HepG2 (cell line): ENCODE results near the gene TMEM87B. TPM values are rescaled to one million over a fixed set of nuclear protein-coding genes. Genes with fewer than 3 reads are reported as not detected.

Experiments used
- CCAR2 ChIP-seq: fragments of 200-400 bp; formaldehyde crosslinking; optimal IDR thresholded peaks from 2 replicates; pipeline ENCODE3; 2018; ENCODE audit warnings: low read depth, mild to moderate bottlenecking, low read length, moderate library complexity
- GATAD1 ChIP-seq: IDR thresholded peaks from 2 replicates; pipeline ENCODE4 v1.6.1; 2016; ENCODE audit warnings: missing genetic modification reagents, missing compliant biosample characterization
- HNRNPL ChIP-seq: fragments of 200-400 bp; formaldehyde crosslinking; IDR thresholded peaks from 2 replicates; pipeline ENCODE4 v1.6.1; 2017; ENCODE audit warnings: mild to moderate bottlenecking, low read depth, low read length
- HOXA7 ChIP-seq: sonication (generic); formaldehyde crosslinking; IDR thresholded peaks from 2 replicates; pipeline ENCODE4 v1.8.1; 2022; ENCODE audit warnings: mild to moderate bottlenecking, missing genetic modification reagents, moderate library complexity
- JUND ChIP-seq: sonication (generic); formaldehyde crosslinking; IDR thresholded peaks from 2 replicates; pipeline ENCODE4 v1.8.0; 2022; ENCODE audit warnings: mild to moderate bottlenecking, missing genetic modification reagents
- KDM5B ChIP-seq: sonication (generic); formaldehyde crosslinking; IDR thresholded peaks from 2 replicates; pipeline ENCODE4 v1.4.0; 2020; ENCODE audit warnings: missing genetic modification reagents, mild to moderate bottlenecking, borderline replicate concordance
- MATR3 ChIP-seq: sonication (generic); formaldehyde crosslinking; IDR thresholded peaks from 2 replicates; pipeline ENCODE4 v1.4.0; 2020; ENCODE audit warnings: missing genetic modification reagents
- NCOA2 ChIP-seq: sonication (generic); formaldehyde crosslinking; IDR thresholded peaks from 2 replicates; pipeline ENCODE4 v1.8.0; 2022; ENCODE audit warnings: inconsistent platforms
- POLR2AphosphoS5 ChIP-seq: IDR thresholded peaks from 2 replicates; pipeline ENCODE4 v1.6.1; 2012; ENCODE audit warnings: low read depth, low read length
- RELA ChIP-seq: sonication (generic); formaldehyde crosslinking; IDR thresholded peaks from 2 replicates; pipeline ENCODE4 v1.4.0; 2020; ENCODE audit warnings: missing genetic modification reagents
- REPIN1 ChIP-seq: sonication (generic); formaldehyde crosslinking; IDR thresholded peaks from 2 replicates; pipeline ENCODE4 v1.8.0; 2022; ENCODE audit warnings: missing genetic modification reagents, low read depth, mild to moderate bottlenecking, borderline replicate concordance
- RFXANK ChIP-seq: IDR thresholded peaks from 2 replicates; pipeline ENCODE4 v1.6.1; 2016
- SSRP1 ChIP-seq: IDR thresholded peaks from 2 replicates; pipeline ENCODE4 v1.6.1; 2016; ENCODE audit warnings: control low read depth
- TRAFD1 ChIP-seq: sonication (generic); formaldehyde crosslinking; IDR thresholded peaks from 2 replicates; pipeline ENCODE4 v1.5.1; 2020; ENCODE audit warnings: missing genetic modification reagents, mild to moderate bottlenecking, borderline replicate concordance
- ZNF10 ChIP-seq: sonication (generic); formaldehyde crosslinking; IDR thresholded peaks from 2 replicates; pipeline ENCODE4 v1.4.0; 2020; ENCODE audit warnings: mild to moderate bottlenecking, low read depth, missing genetic modification reagents, borderline replicate concordance
- ZNF576 ChIP-seq: sonication (generic); formaldehyde crosslinking; IDR thresholded peaks from 2 replicates; pipeline ENCODE4 v1.4.0; 2020; ENCODE audit warnings: mild to moderate bottlenecking, missing genetic modification reagents
- ZNF577 ChIP-seq: sonication (generic); formaldehyde crosslinking; IDR thresholded peaks from 2 replicates; pipeline ENCODE4 v1.4.0; 2020; ENCODE audit warnings: mild to moderate bottlenecking, low read depth, missing genetic modification reagents, borderline replicate concordance
- ZNF598 ChIP-seq: sonication (generic); formaldehyde crosslinking; IDR thresholded peaks from 2 replicates; pipeline ENCODE4 v1.5.1; 2020; ENCODE audit warnings: mild to moderate bottlenecking, missing genetic modification reagents, borderline replicate concordance
- ZNF605 ChIP-seq: sonication (generic); formaldehyde crosslinking; IDR thresholded peaks from 2 replicates; pipeline ENCODE4 v1.8.0; 2022; ENCODE audit warnings: mild to moderate bottlenecking, missing genetic modification reagents
- ZNF674 ChIP-seq: sonication (generic); formaldehyde crosslinking; IDR thresholded peaks from 2 replicates; pipeline ENCODE4 v1.5.0; 2020; ENCODE audit warnings: low read depth, mild to moderate bottlenecking, missing genetic modification reagents
- polyA plus RNA-seq, 8 experiments: library from polyadenylated mRNA; depleted of rRNA in 3 of 8; stranded (reverse) in 7 of 8; unstranded in 1 of 8; fragments of >200 nt; fragmentation: Illumina TruSeq in 4 of 8; extraction: Trizol in 4 of 8; gene quantifications; 2 replicates each; pipeline versions ENCODE4 v1.2.1 to v1.2.3, GENCODE V29; 2011 to 2016; ENCODE audit warnings: low read depth in 4 of 8, missing spikeins in 1 of 8, mixed read lengths in 1 of 8; ENCODE audit not compliant: insufficient read depth in 1 of 8
- total RNA-seq, 5 experiments: library from RNA; depleted of rRNA; stranded (reverse); fragments of >200 nt; fragmentation: Illumina TruSeq; extraction: Trizol; gene quantifications; 2 replicates each; pipeline ENCODE4 v1.2.3, GENCODE V29; 2016; ENCODE audit warnings: low read depth in 1 of 5
- TF ChIP-seq, protein P1 (sequence below): sonication (generic); formaldehyde crosslinking; conservative IDR thresholded peaks from 2 replicates; pipeline ENCODE4 v1.4.0; 2020; ENCODE audit warnings: missing genetic modification reagents
- TF ChIP-seq, protein P2 (sequence below): sonication (generic); formaldehyde crosslinking; conservative IDR thresholded peaks from 2 replicates; pipeline ENCODE4 v1.4.0; 2020; ENCODE audit warnings: missing genetic modification reagents
- TF ChIP-seq, protein P3 (sequence below): sonication (generic); formaldehyde crosslinking; IDR thresholded peaks from 2 replicates; pipeline ENCODE4 v1.4.0; 2020; ENCODE audit warnings: mild to moderate bottlenecking, missing genetic modification reagents

TMEM87B gene
- total and polyA plus RNA-seq, 2 of the 13 experiments (the other 11 are each of a cell fraction or from before 2014, with no cell fraction given): 15.1 to 16.2 TPM

DNA sequence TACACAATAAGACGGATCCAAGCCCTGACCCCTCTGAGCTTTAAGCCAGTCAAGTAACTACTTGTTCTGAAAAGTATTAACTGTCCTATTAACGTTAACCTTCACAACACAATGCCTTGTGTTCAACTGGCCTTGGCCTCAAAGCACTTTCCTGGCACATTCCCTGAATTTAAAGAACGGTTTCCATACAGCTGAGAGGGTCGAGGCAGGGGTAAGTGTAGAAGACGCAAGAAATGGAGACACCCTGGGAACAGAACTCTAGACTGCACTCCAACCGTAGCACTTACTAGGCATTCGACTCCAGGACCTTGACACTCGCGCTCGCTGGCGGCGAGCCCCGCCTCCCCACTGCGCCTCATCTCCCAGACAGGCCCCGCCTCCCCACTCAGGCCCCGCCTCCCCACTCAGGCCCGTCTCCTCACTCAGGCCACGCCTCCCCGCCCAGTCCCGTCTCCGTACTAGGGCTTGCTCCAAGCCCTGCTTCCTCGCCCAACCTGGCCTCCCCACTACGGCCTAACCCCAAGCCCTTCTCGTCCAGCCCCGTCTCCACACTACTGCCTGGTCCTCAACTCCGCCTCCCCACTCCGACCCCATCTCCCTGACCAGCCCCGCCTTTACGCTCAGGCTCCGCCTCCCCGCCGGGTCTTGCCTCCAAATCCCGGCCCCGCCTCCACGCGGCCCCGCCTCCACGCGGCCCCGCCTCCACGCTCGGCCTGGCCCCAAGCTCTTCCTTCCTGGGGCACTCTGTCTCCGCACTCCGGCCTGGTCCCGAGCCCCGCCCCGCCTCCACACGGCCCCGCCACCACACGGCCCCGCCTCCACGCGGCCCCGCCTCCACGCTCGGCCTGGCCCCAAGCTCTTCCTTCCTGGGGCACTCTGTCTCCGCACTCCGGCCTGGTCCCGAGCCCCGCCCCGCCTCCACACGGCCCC is 887 bp upstream of the TMEM87B start (continued):
- TF ChIP-seq, protein P1, sequence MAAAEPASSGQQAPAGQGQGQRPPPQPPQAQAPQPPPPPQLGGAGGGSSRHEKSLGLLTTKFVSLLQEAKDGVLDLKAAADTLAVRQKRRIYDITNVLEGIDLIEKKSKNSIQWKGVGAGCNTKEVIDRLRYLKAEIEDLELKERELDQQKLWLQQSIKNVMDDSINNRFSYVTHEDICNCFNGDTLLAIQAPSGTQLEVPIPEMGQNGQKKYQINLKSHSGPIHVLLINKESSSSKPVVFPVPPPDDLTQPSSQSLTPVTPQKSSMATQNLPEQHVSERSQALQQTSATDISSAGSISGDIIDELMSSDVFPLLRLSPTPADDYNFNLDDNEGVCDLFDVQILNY (CRISPR knock-in tag): no peak
- TF ChIP-seq, protein P2, sequence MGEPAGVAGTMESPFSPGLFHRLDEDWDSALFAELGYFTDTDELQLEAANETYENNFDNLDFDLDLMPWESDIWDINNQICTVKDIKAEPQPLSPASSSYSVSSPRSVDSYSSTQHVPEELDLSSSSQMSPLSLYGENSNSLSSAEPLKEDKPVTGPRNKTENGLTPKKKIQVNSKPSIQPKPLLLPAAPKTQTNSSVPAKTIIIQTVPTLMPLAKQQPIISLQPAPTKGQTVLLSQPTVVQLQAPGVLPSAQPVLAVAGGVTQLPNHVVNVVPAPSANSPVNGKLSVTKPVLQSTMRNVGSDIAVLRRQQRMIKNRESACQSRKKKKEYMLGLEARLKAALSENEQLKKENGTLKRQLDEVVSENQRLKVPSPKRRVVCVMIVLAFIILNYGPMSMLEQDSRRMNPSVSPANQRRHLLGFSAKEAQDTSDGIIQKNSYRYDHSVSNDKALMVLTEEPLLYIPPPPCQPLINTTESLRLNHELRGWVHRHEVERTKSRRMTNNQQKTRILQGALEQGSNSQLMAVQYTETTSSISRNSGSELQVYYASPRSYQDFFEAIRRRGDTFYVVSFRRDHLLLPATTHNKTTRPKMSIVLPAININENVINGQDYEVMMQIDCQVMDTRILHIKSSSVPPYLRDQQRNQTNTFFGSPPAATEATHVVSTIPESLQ (CRISPR knock-in tag): 0 out of 2 replicates have a peak, but pooled peaks have one; percentile 26
- TF ChIP-seq JUND (CRISPR knock-in tag) (peak; percentile 57; the same call in 1 of the 2 replicates), RFXANK (no peak), NCOA2 (CRISPR knock-in tag) (no peak), HOXA7 (CRISPR knock-in tag) (no peak), GATAD1 (CRISPR knock-in tag) (peak; percentile 29; the same call in 1 of the 2 replicates), REPIN1 (CRISPR knock-in tag) (peak; percentile 41; the same call in 1 of the 2 replicates), SSRP1 (CRISPR knock-in tag) (no peak), ZNF576 (CRISPR knock-in tag) (no peak), ZNF10 (CRISPR knock-in tag) (no peak), ZNF605 (no peak), POLR2AphosphoS5 (peak; percentile 71; the same call in 1 of the 2 replicates), HNRNPL (no peak), RELA (no peak), TRAFD1 (CRISPR knock-in tag) (no peak), ZNF598 (no peak; the same call in 1 of the 2 replicates), CCAR2 (no peak), ZNF674 (no peak), ZNF577 (no peak), KDM5B (CRISPR knock-in tag) (peak; percentile 76; the same call in 1 of the 2 replicates), MATR3 (CRISPR knock-in tag) (no peak)
- TF ChIP-seq, protein P3, sequence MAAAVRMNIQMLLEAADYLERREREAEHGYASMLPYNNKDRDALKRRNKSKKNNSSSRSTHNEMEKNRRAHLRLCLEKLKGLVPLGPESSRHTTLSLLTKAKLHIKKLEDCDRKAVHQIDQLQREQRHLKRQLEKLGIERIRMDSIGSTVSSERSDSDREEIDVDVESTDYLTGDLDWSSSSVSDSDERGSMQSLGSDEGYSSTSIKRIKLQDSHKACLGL (CRISPR knock-in tag): no peak
